Activated naive CD4-positive, alpha-beta T cell treated with anti-CD3 and anti-CD28 coated beads, Interleukin-2, amount 10 ng/mL, durations not matched to agents 7 days and 5 days (primary cell): ENCODE measurements around the gene MLXIPL.

ENCODE experiments used
- CTCF ChIA-PET: fragments of 350-600 bp; sonication (Branson Sonifier 250); formaldehyde crosslinking; loops from one replicate; lab custom pipeline; 2021; ENCODE audit warnings: antibody characterized with exemption; lab: Charles Lee
- DNase-seq: peaks from one replicate; pipeline ENCODE4 v3.0.0-alpha.2; 2020
- H3K27ac Mint-ChIP-seq: one replicate; pipeline ENCODE4 v1.8.0; 2021; ENCODE audit warnings: mild to moderate bottlenecking, moderate library complexity, mixed read lengths
- H3K27me3 Mint-ChIP-seq: one replicate; pipeline ENCODE4 v1.8.0; 2021; ENCODE audit warnings: mild to moderate bottlenecking, mixed read lengths
- H3K36me3 Mint-ChIP-seq: one replicate; pipeline ENCODE4 v1.8.0; 2021; ENCODE audit warnings: mixed read lengths
- H3K4me1 Mint-ChIP-seq: one replicate; pipeline ENCODE4 v1.8.0; 2021; ENCODE audit warnings: mixed read lengths
- H3K4me3 Mint-ChIP-seq: one replicate; pipeline ENCODE4 v1.8.0; 2021; ENCODE audit warnings: mild to moderate bottlenecking, moderate library complexity, mixed read lengths
- H3K9me3 Mint-ChIP-seq: one replicate; pipeline ENCODE4 v1.8.0; 2021; ENCODE audit warnings: mixed read lengths

The MLXIPL gene

DNA sequence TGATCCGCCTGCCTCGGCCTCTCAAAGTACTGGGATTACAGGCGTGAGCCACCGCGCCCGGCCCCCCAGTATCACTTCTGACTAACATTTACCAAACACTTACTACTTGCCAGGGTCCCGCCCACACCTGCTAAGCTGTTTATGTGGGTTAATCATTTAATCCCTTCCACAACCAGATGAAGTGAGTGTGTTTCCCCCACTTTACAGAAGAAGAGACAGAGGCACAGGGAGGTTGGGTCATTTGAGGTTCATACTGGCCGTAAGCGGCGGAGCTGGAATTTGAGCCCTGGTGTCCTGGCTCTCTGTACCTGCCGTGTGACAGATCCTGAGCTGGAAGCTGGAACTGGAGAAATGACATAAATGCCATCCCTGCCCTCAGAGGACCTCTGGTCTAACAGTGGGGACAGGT, 28.2 kb upstream of the MLXIPL start:
- DNase-seq, result no peak
- Mint-ChIP-seq H3K27ac (no peak overlapping the region), H3K9me3 (no peaks in the 10 kb centered on the region), H3K4me1 (peaks cover 9% of the 10 kb centered on the region), H3K36me3 (no peaks in the 10 kb centered on the region), H3K4me3 (no peak overlapping the region), H3K27me3 (peaks cover 54% of the 10 kb centered on the region)
- CTCF ChIA-PET, result interaction anchor here (0.6 kb wide), 1 partner anchor 54 kb away, joined by 3 read pairs; no protein-coding TSS in a partner anchor

- Mint-ChIP-seq H3K36me3 (no peaks in the 10 kb centered on the region), H3K27me3 (peaks cover 74% of the 10 kb centered on the region), H3K9me3 (no peaks in the 10 kb centered on the region), H3K4me3 (no peak overlapping the region), H3K4me1 (peaks cover 9% of the 10 kb centered on the region), H3K27ac (no peak overlapping the region)
- no peak for DNase-seq
- CTCF ChIA-PET, result no interaction called here
Measured at GRCh38 chr7:73650524-73650923, 26.2 kb upstream of the MLXIPL start.

DNA sequence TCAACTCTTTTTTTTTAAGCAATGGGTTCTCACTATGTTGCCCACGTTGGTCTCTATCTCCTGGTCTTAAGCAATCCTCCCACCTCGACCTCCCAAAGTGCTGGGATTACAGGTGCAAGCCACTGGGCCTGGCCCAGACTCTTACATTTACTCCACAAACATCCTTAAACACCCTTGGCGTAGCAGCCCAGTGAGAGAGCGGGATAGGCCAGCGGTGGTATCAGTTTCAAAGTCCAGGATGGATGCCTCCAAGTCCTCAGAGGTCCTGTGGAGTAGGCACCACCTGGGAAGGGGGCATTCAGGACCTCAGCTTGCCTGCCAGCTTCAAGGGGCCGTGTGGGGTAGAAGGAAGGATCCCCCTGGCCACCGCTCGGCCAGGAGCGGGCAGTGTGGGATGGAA, 25.3 kb upstream of the MLXIPL start:
- peaks cover 84% of the 10 kb centered on the region for H3K27me3 Mint-ChIP-seq
- CTCF ChIA-PET, result no interaction called here
- H3K4me3 Mint-ChIP-seq, result no peak overlapping the region

DNA sequence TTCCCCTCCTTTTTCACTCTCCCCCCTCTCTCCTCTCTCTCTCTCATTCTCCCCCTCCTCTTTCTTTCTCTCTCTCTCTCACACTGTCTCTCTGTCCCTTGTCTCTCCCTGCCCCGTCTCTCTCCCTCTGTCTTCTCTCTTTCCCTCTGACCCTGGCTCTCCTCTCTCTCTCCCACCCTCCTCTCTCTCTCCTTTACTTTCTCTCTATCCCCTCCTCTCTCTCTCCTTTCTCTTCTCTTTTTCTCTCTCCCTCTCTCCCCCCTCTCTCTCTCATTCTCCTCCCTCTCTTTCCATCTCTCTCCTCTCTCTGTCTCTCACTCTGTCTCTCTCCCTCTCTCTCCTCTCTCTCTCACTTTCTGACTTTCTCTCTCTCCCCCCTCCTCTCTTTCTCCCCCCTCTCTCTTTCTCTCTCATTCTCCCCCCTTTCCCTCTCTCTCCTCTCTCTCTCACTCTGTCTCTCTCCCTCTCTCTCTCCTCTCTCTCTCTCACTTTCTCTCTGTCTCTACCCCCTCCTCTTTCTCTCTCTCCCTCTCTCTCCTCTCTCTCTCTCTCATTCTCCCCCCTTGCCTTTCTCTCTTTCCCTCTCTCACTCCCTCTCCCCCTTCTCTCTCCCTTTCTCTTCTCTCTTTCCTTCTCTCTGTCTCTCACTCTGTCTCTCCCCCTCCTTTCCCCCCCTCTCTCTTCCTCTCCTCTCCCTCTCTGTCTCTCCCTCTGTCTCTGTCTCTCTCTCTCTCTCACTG, 24.4 kb upstream of the MLXIPL start:
- DNase-seq, result no peak
- Mint-ChIP-seq H3K27ac (no peak overlapping the region), H3K4me3 (no peak overlapping the region), H3K27me3 (peaks cover 89% of the 10 kb centered on the region), H3K9me3 (no peaks in the 10 kb centered on the region), H3K4me1 (peaks cover 9% of the 10 kb centered on the region), H3K36me3 (no peaks in the 10 kb centered on the region)
- CTCF ChIA-PET, result no interaction called here

More for the DNA sequence above, 25.3 kb upstream of the MLXIPL start:
- DNase-seq, result no peak
- Mint-ChIP-seq H3K27ac (no peak overlapping the region), H3K9me3 (no peaks in the 10 kb centered on the region), H3K36me3 (no peaks in the 10 kb centered on the region), H3K4me1 (peaks cover 9% of the 10 kb centered on the region)

DNA sequence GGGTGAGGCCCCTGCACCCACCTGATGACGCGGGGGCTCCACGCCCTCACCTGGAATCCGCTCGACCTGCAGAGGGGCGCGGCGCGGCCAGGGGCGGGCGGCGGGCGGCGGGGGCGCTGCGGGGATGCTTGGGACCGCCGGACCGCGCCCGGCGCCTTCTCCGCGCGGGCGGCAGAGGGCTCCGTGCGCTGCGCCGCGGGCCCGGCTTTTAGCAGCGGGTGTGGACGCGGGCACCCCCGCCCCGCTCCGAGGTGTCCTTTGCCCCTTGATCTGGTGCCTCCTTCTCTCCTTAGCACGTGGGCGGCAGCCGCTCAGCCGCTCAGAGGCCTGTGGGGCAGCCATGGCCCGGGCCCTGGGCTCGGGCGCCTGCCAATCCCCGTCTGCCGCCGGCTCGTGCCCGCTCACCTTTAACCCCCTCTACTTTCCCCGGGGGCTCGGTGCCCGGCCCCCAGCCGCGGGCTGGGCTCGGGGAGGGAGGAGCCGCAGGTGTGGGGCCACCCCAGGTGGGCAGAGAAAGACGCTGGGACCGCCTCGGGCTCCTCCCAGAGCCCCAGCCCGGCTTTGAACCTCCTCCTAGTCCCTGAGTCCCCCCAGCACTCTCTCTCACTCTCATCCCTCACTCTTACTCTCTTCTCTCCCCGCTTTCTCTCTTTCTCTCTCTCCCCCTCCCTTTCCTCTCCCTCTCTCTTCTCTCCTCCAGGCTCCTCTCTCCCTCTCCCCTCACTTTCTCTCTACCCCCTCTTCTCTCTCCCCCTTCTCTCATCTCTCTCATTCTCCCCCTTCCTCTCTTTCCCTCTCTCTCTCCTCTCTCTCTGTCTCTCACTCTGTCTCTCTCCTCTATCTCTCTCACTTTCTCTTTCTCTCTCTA, 23.6 kb upstream of the MLXIPL start:
- H3K4me3 Mint-ChIP-seq, result peak overlapping the region; percentile 12
- H3K36me3 Mint-ChIP-seq, result no peaks in the 10 kb centered on the region
- no peak overlapping the region for H3K27ac Mint-ChIP-seq
- peak; percentile 44 for DNase-seq
- H3K9me3 Mint-ChIP-seq, result no peaks in the 10 kb centered on the region
- peaks cover 85% of the 10 kb centered on the region for H3K27me3 Mint-ChIP-seq
- peaks cover 9% of the 10 kb centered on the region for H3K4me1 Mint-ChIP-seq
- CTCF ChIA-PET, result no interaction called here

GRCh38 chr7:73646785-73647724, 22.7 kb upstream of the MLXIPL start:
- peaks cover 81% of the 10 kb centered on the region for H3K27me3 Mint-ChIP-seq
- H3K4me3 Mint-ChIP-seq, result no peak overlapping the region
- no peak for DNase-seq
- peaks cover 9% of the 10 kb centered on the region for H3K4me1 Mint-ChIP-seq
- no peaks in the 10 kb centered on the region for H3K9me3 Mint-ChIP-seq
- CTCF ChIA-PET, result interaction anchor here (2.0 kb wide), 1 partner anchor 18 kb away, joined by 6 read pairs; no protein-coding TSS in a partner anchor
- H3K27ac Mint-ChIP-seq, result no peak overlapping the region
- no peaks in the 10 kb centered on the region for H3K36me3 Mint-ChIP-seq

GRCh38 chr7:73645643-73646174, 21.4 kb upstream of the MLXIPL start:
- CTCF ChIA-PET, result interaction anchor here (0.8 to 2.0 kb wide), 2 partner anchors 16 to 39 kb away, joined by 3 to 6 read pairs; no protein-coding TSS in a partner anchor
- Mint-ChIP-seq H3K36me3 (no peaks in the 10 kb centered on the region), H3K27me3 (peaks cover 72% of the 10 kb centered on the region), H3K4me3 (no peak overlapping the region), H3K9me3 (peaks cover 8% of the 10 kb centered on the region), H3K4me1 (peaks cover 9% of the 10 kb centered on the region), H3K27ac (no peak overlapping the region)
- no peak for DNase-seq

GRCh38 chr7:73644688-73645286, 20.5 kb upstream of the MLXIPL start:
- Mint-ChIP-seq H3K27ac (no peak overlapping the region), H3K9me3 (peaks cover 8% of the 10 kb centered on the region), H3K27me3 (peaks cover 62% of the 10 kb centered on the region), H3K4me3 (no peak overlapping the region), H3K4me1 (peaks cover 9% of the 10 kb centered on the region), H3K36me3 (no peaks in the 10 kb centered on the region)
- DNase-seq, result no peak
- CTCF ChIA-PET, result no interaction called here

DNA sequence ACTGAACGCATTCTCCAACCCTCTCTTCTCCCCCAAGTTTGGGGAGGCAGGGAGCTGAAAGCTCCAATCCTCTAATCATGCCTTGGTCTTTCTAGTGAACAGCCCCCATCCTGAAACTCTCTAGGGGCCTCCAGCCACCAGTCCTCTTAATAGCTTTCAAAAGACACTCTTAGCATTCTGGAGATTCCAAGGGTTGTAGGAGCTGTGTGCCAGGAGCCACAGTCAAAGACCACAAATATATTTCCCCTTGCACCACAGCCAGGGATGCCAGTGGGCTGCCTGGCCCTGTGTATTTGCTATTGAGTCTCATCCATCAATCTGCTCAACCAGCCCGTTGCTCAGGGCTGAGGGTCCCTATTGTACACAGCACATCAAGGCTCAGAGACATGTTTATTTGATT, 18.5 kb upstream of the MLXIPL start:
- H3K27me3 Mint-ChIP-seq, result peaks cover 45% of the 10 kb centered on the region

DNA sequence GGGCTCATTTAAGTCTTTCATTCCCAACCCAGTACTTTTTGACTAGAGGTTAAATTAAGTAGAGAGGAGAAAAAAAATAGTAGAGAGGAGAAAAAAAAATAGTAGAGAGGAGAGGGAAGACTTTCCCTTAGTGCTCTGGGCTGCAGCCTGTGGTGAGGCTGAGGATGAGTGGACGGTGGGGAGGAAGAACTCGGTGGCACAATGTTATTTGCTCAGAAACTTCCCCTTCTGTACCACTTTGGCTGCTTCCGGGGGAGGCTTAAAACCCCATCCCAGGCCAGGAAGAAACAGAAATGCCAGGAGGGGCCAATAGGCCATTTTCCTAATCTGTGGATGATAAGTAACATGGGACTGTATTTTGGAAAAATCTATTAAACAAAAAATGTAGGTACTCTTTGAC, 14.6 kb upstream of the MLXIPL start:
- H3K4me3 Mint-ChIP-seq, result no peak overlapping the region
- H3K4me1 Mint-ChIP-seq, result no peaks in the 10 kb centered on the region
- DNase-seq, result no peak
- CTCF ChIA-PET, result interaction anchor here (1.6 kb wide), 1 partner anchor 9 kb away, joined by 5 read pairs; no protein-coding TSS in a partner anchor
- peaks cover 8% of the 10 kb centered on the region for H3K9me3 Mint-ChIP-seq
- H3K27ac Mint-ChIP-seq, result no peak overlapping the region
- no peaks in the 10 kb centered on the region for H3K36me3 Mint-ChIP-seq
- peaks cover 27% of the 10 kb centered on the region for H3K27me3 Mint-ChIP-seq

More for the DNA sequence above, 18.5 kb upstream of the MLXIPL start:
- CTCF ChIA-PET, result interaction anchor here (1.1 kb wide), 1 partner anchor 13 kb away, joined by 3 read pairs; no protein-coding TSS in a partner anchor
- peaks cover 8% of the 10 kb centered on the region for H3K9me3 Mint-ChIP-seq
- no peaks in the 10 kb centered on the region for H3K4me1 Mint-ChIP-seq
- DNase-seq, result no peak
- no peak overlapping the region for H3K4me3 Mint-ChIP-seq
- H3K27ac Mint-ChIP-seq, result no peak overlapping the region
- H3K36me3 Mint-ChIP-seq, result no peaks in the 10 kb centered on the region

- Mint-ChIP-seq H3K4me3 (no peak overlapping the region), H3K27me3 (peaks cover 44% of the 10 kb centered on the region)
Measured at GRCh38 chr7:73635428-73636200, 11.3 kb upstream of the MLXIPL start.

GRCh38 chr7:73633844-73634243, 9.5 kb upstream of the MLXIPL start:
- peaks cover 55% of the 10 kb centered on the region for H3K27me3 Mint-ChIP-seq
- no peaks in the 10 kb centered on the region for H3K36me3 Mint-ChIP-seq
- DNase-seq, result no peak
- H3K4me3 Mint-ChIP-seq, result no peak overlapping the region
- no peaks in the 10 kb centered on the region for H3K4me1 Mint-ChIP-seq
- CTCF ChIA-PET, result no interaction called here
- no peaks in the 10 kb centered on the region for H3K9me3 Mint-ChIP-seq
- H3K27ac Mint-ChIP-seq, result no peak overlapping the region

More at GRCh38 chr7:73635428-73636200, 11.3 kb upstream of the MLXIPL start:
- Mint-ChIP-seq H3K36me3 (no peaks in the 10 kb centered on the region), H3K9me3 (no peaks in the 10 kb centered on the region), H3K27ac (no peak overlapping the region), H3K4me1 (no peaks in the 10 kb centered on the region)
- CTCF ChIA-PET, result no interaction called here
- DNase-seq, result no peak
